ELR (cell line): Measurements from ENCODE around the gene OGA.

Experiments
- DNase-seq: peaks from one replicate; pipeline ENCODE4 v3.0.0-alpha.2; 2015; ENCODE audit warnings: low read depth

Gene OGA

DNA sequence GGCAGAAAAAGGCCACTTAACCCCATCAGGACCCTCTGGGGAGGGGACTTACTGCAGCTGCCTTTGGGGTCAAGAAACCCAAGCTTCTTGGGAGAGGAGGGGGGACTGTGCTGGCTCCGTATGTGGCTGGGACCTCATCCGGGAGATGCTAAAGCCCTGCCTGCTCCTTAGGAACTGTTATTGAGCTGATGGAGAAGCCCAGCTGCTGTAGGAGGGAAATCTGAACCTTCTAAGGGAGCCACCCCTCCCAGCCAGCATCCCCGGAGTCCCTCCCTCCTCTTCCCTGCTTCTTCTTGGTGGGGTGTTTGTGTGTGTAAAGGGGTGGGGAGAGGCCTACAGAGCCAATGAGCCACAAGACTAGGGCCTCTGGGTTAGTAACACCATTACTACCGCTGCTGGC lies 17.1 kb upstream of the OGA start:
- no peak for DNase-seq

DNA sequence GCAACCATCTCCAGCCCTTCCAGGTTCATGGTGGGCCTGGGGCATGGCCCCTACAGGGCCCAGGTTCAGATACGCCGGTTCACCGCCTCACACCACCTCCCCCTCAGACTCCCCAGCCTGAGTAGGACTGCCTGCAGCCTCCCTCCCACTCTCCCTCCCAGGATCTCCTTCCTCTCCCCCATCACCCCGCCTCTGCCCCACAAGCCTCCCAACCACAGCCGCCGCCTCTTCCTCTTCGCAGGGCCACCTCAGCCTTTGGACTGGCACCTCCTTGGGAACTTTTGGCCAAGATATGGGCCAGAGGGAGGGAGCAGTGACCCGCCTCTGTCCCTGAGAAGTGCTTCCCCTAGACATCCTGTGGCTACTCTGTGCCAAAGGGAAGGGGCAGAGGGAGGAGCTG lies 16.1 kb upstream of the OGA start:
- DNase-seq, result no peak

DNA sequence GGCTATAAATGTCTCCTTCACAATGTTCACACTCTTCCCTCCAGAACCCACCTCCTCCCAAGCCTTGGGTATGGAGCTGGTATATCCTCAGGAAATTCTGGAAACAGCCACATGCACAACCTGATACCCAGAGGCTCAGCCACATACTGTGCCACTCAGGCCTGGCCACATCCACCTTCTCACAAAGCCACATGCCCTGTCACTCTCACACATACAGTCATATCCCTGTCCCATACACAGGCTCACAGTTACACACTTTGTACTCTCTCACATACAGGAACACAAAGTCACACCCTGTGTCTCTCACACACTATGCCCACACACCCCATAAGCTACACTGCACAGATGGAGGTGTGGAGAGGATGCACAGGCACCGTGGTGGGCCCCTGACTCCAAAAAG lies 15.2 kb upstream of the OGA start:
- no peak for DNase-seq

- DNase-seq, result no peak
Measured at GRCh38 chr10:101832325-101832771, 14.1 kb upstream of the OGA start.

DNA sequence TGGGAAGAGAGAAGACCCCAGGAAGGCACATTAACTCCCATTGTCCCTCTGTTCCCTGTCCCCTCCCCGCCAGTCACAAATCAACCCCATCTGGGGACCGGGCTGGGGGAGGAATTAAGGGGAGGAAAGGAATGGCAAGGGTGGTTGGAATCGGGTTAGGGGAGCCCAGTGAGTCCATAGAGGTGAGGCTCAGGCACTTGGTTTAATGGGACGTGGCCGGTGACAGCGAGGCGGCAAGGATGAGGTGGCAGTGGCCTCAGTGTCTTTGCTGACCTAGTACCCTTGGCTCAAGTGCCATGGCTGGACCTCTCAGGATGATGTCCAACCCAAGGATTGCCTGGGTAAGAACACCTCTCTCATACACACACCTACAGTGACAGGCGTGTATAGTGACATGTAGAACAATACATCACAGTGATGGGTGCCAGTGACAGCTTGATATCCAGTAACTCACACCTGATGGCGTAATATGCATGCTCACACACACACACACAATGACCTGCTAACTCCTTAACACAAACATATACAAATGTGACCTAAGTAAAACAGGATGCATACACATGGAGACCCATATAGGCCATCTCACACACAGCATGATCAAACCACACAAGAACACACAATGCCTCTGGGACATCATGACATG lies 13.0 kb upstream of the OGA start:
- no peak for DNase-seq

GRCh38 chr10:101830322-101831168 lies 12.3 kb upstream of the OGA start:
- peak; percentile 93 for DNase-seq

DNA sequence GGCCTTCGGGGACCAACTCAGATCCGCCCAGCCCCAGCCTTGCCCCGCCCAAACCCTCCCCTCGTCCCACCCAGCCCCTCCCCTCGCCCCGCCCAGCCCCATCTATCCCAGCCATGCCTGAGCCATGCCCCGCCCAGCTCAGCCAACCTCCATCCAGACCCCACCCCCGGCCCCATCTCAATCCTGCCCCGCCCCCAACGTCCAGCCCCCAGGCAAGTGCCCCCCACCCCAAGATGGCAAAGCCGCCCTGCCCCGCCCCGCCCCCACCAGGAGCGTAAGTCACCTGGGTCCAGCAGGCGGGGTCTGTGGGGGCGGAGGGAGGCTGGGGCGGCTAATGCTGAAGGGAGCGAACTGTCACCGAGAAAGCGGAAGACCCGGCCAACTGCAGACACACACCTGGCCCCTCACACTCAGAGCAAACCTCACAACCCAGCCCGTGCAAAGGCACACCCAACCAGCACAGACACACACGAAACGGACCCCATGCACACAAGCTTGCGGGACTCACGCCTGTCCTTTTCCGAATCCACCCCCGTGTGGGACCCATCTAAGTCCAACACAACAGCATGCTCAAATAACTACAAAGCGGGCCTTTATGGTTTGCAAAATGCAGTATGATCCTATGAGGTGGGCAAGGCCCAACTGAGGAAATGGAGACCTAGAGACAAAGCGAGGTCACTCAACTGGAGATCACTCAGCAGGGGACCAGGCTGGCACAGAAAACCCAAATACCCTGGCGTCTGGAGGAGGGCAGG lies 11.5 kb upstream of the OGA start:
- no peak for DNase-seq

DNA sequence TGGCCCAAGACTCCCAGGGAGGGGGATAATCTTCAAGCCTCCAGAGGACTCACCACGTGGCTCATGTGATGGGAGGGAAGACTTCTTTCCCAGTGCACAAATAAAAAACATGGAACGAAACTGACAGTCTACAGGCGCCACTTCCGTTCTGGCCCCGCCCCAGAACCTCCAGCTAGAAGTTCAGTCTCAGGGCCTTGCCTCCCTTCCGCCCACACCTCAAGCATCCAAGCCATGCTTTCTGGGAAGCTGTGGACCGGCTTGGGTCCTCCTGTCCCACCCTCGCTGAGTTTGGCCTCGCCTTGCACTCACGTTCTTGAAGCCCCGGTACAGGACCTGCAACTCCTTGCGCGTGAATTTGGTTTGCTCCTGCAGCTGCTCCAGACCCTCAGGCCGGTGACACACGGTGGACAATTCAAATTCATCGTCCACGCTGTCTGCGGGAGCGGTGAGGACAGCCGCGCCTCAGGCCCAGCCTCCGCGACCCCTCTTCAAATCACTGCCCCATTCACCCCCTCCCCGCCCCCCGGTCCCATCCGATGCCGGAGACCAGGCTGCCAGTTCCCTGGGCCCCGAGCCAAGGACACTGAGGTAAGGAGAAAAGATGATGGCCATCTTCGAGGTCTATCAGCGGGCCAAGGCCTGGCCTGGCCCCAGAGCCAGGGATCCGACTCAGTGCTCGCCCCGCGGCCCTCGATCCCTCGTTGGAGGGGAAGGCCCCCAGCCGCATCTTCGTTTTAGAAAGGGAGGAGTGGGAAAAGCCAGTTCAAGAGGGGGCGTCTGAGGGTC lies 10.7 kb upstream of the OGA start:
- no peak for DNase-seq

- DNase-seq, result no peak
Measured at GRCh38 chr10:101827919-101828600, 9.8 kb upstream of the OGA start.

DNA sequence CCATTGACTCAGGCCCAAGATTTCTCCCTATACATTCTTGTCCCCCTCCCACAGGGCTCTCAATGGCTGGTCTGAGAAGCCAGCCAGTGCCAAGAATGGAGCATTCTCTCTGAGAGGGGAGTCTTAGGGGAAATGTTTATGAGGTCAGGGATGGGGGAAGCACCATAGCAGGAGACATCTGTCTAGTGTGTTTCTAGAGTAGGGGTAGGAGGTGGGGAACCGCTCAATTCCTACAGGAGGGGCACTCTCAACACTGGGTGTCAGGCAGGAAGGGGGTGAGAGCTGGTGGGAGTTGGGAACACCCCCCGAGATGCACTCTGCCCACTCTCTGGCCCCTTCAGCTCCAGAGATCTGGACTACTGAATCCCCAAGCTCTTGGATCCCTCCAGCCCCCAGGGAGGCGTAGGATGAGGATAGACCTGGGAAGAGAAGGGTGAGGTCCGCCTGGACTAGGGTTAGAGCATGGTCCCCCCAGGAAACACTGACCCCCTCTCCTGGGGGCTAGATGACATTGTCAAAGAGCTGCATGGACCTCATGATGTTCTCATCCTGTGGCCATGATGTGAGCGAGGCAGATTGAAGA lies 8.7 kb upstream of the OGA start:
- DNase-seq, result no peak

DNA sequence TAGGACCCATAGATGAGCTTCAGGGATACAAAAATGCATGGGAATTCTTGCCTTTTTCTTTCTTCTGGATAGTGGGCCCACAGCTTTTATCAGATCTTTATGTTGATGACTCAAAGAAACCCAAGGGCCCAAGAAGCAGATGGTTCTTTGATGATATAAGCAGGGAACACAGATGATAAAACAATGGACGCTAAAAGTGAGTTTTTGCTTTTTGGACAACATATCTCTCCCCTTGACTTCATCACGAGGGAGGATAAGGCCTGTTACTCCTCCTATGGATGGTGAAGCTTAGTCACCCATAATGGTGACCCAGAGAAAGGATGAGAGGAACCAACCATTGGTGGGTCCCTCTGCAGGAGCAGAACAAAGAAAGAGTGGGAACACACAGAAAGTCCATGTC lies 6.5 kb upstream of the OGA start:
- no peak for DNase-seq

- peak; percentile 42 for DNase-seq
Measured at GRCh38 chr10:101818872-101819633, 809 bp upstream of the OGA start.

DNA sequence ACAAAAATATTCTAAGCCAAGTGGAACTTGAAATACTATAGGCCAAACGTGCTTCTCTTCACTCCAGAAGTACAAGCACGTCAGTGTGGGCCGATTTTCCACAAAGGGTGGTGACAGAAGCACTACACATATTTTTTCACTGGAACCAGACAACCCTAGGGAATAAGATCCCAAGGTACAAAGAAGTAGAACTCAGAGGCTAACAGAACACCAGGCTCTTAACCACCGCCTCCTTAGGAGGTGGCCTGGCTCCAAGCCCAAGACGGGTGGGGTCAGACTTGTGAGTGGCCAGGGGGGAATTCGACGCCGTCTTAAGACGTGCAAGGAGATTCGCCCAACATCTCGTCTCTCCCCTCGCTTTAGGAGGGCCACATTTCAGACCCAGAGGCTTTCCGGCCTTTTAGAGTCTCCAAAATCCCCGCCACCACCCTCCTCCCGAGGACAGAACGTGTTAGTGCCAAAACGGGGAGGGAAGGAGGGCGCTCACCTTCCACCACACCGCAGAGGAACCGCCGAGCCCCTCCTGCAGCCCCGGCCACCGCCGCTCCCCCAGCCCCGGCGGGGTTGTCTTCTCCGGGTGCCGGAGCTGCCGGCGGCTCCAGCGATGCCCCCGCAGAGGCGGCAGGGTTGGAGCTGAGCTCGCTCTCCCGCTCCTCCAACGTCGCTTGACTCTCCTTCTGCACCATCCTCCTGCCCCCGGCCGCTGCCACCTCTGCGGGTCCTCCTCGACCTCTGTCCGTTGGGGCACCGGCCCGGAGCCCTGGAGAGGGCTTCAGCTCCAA lies 716 bp downstream of the OGA start:
- DNase-seq, result peak; percentile 96

- DNase-seq, result no peak
Measured at GRCh38 chr10:101816913-101817336, 1.3 kb downstream of the OGA start.

DNA sequence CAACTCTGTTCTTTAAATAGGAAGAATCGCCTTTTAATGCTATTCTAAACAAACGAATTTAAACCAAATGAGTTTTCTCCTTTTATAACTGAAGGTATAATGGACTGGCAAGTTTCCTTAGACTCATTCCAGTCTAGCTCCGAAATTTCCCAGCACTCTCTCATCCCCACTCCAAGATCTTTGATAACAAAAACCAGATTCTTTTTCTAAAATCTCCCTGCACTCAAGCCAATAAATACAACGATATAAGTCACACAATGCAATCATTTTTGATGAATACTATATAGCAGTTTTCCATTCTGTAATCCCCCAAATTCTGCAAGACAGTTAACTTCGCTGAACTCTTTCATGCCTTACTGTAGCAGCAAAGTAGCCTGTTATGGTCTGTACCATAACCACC lies 1.9 kb downstream of the OGA start:
- DNase-seq, result peak; percentile 15

GRCh38 chr10:101814466-101815071 lies 3.7 kb downstream of the OGA start:
- no peak for DNase-seq

- DNase-seq, result no peak
Measured at GRCh38 chr10:101812606-101813005, 5.6 kb downstream of the OGA start.

DNA sequence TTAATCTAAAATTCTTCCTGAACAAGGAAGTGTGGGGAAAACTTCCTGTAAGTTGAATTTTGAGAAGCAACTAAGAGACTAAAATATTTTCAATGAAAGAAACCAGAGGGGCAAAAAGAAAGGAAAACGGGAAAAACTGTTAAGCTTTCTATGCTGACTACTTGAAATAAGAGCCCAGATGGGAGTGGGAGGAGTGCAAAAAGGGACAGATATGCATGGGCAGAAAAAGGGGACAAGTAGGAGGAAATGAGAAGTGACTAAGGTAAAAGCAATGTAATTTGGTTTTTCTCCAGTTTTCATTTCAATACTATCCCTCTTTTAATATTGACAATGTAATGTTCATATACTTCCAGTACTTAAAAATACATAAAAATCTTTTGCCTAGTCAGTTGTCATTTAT lies 11.1 kb downstream of the OGA start:
- DNase-seq, result no peak

DNA sequence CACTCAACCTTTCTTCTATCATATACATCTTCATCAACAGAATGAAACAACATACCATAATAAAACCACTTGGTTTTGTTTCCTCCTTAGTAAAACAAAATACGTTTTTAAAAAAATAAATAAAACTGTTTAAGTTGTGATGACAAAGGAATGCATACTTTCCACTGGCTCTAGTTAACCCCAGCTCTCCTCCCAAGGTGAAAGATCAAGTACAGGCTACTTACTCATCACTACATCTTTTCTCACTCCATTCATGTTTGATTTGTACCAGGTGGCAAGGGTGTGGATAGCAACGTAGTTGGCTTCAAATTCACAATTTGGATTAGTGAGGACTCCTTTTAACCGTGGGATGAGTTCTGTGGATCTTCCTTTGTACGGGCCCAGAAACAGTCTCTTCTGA lies 14.7 kb downstream of the OGA start:
- DNase-seq, result peak; percentile 30
